ENCODE measurements around the gene TAPT1. TPM values are rescaled to one million over a fixed set of nuclear protein-coding genes. Genes with fewer than 3 reads are reported as not detected.

The TAPT1 gene
- total and polyA plus RNA-seq, 9 of the 15 experiments (the other 6 are each of a cell fraction or from before 2014, with no cell fraction given): 1.6 to 36.7 (median 20.7) TPM

DNA sequence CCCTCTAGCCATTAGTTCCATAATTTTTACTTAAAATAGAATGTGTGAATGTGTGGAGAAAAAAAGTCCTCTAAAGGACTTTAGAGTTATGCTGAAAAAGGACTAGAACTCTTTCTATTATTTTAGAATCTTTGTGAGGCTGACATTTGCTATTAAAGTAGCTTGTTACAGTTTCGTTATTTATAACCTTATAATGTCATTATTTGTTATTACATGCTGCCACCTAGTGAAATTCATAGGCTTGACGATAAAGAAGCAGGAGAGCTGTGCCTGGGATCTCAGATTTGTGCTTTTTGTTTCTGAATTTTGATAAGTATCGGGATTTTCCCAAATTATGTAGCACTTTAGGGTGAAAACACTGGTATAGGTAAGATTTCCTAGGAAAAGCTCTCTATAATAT is 38.5 kb upstream of the TAPT1 start:
- in situ Hi-C loops (cut with MboI): loop anchor here (5.0 to 25.0 kb wide), 2 partner anchors 232 to 452 kb away; no protein-coding TSS in a partner anchor
- peak; percentile 79 for ATAC-seq
- ChIA-PET POLR2A (interaction anchor here (1.2 kb wide), 1 partner anchor 508 kb away, joined by 3 read pairs; no protein-coding TSS in a partner anchor), CTCF (ENCODE audit: low intra/inter-chr PET ratio) (interaction anchor here (1.2 to 2.0 kb wide), 4 partner anchors 234 to 786 kb away, joined by 3 to 28 read pairs (median 9); no protein-coding TSS in a partner anchor)
- BruUV-seq (replicated peaks): no TSS peak
- peak; percentile 11 for FAIRE-seq
- Histone ChIP-seq H3K4me1 (replicated peaks in 1 of 2; ENCODE audit: control insufficient read depth in 2 of 2, insufficient read depth in 2 of 2, low read length in 2 of 2) (no peaks in the 10 kb centered on the region), H3K4me3 (no peak overlapping the region), H3K9ac (ENCODE audit: insufficient read depth in 1 of 2, low read depth in 2 of 2, low read length in 2 of 2) (no peak overlapping the region), H3K27ac (ENCODE audit: extremely low read depth, low read depth, low read length) (no peak overlapping the region), H4K20me1 (replicated peaks; ENCODE audit: control insufficient read depth, insufficient read depth, low read length) (no peaks in the 10 kb centered on the region), H3K27me3 (ENCODE audit: control insufficient read depth in 2 of 2, insufficient read depth in 2 of 2, low read length in 2 of 2) (no peaks in the 10 kb centered on the region), H3K9me3 (replicated peaks; ENCODE audit: control insufficient read depth, insufficient read depth, low read depth, low read length) (no peaks in the 10 kb centered on the region), H3K4me2 (ENCODE audit: insufficient read depth, low read length) (no peak overlapping the region), H3K36me3 (ENCODE audit: control insufficient read depth, insufficient read depth, low read length) (no peaks in the 10 kb centered on the region), H2AFZ (ENCODE audit: low read depth, low read length) (no peak overlapping the region), H3K79me2 (ENCODE audit: control insufficient read depth, insufficient read depth, low read length) (no peaks in the 10 kb centered on the region), H3K9me1 (ENCODE audit: control insufficient read depth, insufficient read depth, low read length) (no peaks in the 10 kb centered on the region)
- intact Hi-C loops (cut with micrococcal nuclease): loop anchor here (1.0 to 10.0 kb wide), 4 partner anchors 238 to 785 kb away; no protein-coding TSS in a partner anchor
- peak in 2 of 4 experiments; percentile 30 to 34 for DNase-seq (ENCODE audit: extremely low read depth in 1 of 4, low spot score in 3 of 4)
- 0% methylated on average over 3 of the region's 3 CpGs for WGBS (ENCODE audit: insufficient coverage, low coverage, missing lambda C conversion rate)
- TF ChIP-seq, protein P1, sequence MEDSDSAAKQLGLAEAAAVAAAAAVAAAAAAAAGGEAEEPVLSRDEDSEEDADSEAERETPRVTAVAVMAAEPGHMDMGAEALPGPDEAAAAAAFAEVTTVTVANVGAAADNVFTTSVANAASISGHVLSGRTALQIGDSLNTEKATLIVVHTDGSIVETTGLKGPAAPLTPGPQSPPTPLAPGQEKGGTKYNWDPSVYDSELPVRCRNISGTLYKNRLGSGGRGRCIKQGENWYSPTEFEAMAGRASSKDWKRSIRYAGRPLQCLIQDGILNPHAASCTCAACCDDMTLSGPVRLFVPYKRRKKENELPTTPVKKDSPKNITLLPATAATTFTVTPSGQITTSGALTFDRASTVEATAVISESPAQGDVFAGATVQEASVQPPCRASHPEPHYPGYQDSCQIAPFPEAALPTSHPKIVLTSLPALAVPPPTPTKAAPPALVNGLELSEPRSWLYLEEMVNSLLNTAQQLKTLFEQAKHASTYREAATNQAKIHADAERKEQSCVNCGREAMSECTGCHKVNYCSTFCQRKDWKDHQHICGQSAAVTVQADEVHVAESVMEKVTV (CRISPR knock-in tag; IDR thresholded peaks at IDR 0.05): peak; percentile 73
- TF ChIP-seq SRF (CRISPR knock-in tag; IDR thresholded peaks at IDR 0.05) (no peak), ETV5 (CRISPR knock-in tag; IDR thresholded peaks at IDR 0.05; ENCODE audit: low read depth) (no peak), FOXK1 (CRISPR knock-in tag; IDR thresholded peaks at IDR 0.05; ENCODE audit: borderline replicate concordance) (no peak), SMC3 (conservative IDR thresholded peaks at IDR 0.05; ENCODE audit: insufficient read depth, low read depth, low read length) (peak; percentile 44; the same call in 1 of the 2 replicates), MEF2A (IDR thresholded peaks at IDR 0.05; ENCODE audit: control insufficient read depth, low read depth, low read length) (peak; percentile 7; the same call in 1 of the 2 replicates), DDX20 (tag; IDR thresholded peaks at IDR 0.05; ENCODE audit: low read depth) (no peak), RAD21 (CRISPR knock-in tag; conservative IDR thresholded peaks at IDR 0.05 in 1 of 2, IDR thresholded peaks at IDR 0.05 in 1 of 2) (peak; percentile 77 to 79), ZNF699 (CRISPR knock-in tag; IDR thresholded peaks at IDR 0.05; ENCODE audit: insufficient replicate concordance) (no peak), NCOA2 (IDR thresholded peaks at IDR 0.05; ENCODE audit: partially characterized antibody in 2 of 2) (no peak), ZFP1 (CRISPR knock-in tag; IDR thresholded peaks at IDR 0.05) (no peak)
- TF ChIP-seq, protein P2, sequence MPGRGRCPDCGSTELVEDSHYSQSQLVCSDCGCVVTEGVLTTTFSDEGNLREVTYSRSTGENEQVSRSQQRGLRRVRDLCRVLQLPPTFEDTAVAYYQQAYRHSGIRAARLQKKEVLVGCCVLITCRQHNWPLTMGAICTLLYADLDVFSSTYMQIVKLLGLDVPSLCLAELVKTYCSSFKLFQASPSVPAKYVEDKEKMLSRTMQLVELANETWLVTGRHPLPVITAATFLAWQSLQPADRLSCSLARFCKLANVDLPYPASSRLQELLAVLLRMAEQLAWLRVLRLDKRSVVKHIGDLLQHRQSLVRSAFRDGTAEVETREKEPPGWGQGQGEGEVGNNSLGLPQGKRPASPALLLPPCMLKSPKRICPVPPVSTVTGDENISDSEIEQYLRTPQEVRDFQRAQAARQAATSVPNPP (IDR thresholded peaks at IDR 0.05; ENCODE audit: borderline replicate concordance, insufficient read depth, insufficient read length): no peak
- TF ChIP-seq, protein P3, sequence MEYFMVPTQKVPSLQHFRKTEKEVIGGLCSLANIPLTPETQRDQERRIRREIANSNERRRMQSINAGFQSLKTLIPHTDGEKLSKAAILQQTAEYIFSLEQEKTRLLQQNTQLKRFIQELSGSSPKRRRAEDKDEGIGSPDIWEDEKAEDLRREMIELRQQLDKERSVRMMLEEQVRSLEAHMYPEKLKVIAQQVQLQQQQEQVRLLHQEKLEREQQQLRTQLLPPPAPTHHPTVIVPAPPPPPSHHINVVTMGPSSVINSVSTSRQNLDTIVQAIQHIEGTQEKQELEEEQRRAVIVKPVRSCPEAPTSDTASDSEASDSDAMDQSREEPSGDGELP (CRISPR knock-in tag; IDR thresholded peaks at IDR 0.05; ENCODE audit: borderline replicate concordance): no peak
- TF ChIP-seq, protein P4, sequence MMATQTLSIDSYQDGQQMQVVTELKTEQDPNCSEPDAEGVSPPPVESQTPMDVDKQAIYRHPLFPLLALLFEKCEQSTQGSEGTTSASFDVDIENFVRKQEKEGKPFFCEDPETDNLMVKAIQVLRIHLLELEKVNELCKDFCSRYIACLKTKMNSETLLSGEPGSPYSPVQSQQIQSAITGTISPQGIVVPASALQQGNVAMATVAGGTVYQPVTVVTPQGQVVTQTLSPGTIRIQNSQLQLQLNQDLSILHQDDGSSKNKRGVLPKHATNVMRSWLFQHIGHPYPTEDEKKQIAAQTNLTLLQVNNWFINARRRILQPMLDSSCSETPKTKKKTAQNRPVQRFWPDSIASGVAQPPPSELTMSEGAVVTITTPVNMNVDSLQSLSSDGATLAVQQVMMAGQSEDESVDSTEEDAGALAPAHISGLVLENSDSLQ (IDR thresholded peaks at IDR 0.05): peak; percentile 52

All from K562 (cell line).